Measurements from ENCODE around the gene C2orf76.
A peak's percentile ranks its signal among the peaks of the same experiment; 100 is the strongest.

C2orf76 gene

GRCh38 chr2:119257198-119257597, 109.4 kb downstream of the C2orf76 start:
- Histone ChIP-seq H3K4me3 (ENCODE audit: low read depth, low read length) (no peak overlapping the region), H3K27ac (peak overlapping the region; percentile 86), H3K9me3 (ENCODE audit: severe bottlenecking) (no peaks in the 10 kb centered on the region), H3K36me3 (no peaks in the 10 kb centered on the region; the same call in 1 of the 2 replicates), H3K27me3 (ENCODE audit: insufficient read depth, low read depth, severe bottlenecking) (no peaks in the 10 kb centered on the region)
- TF ChIP-seq CTCF (IDR thresholded peaks at IDR 0.05; ENCODE audit: low read depth, low read length): no peak
- no peak for DNase-seq

GRCh38 chr2:119256582-119256921, 110.1 kb downstream of the C2orf76 start:
- H3K4me3 ChIP-seq (ENCODE audit: low read depth, low read length): peak overlapping the region; percentile 23
- no peak for TF ChIP-seq CTCF (IDR thresholded peaks at IDR 0.05; ENCODE audit: low read depth, low read length)
- no peaks in the 10 kb centered on the region for H3K27me3 ChIP-seq (ENCODE audit: insufficient read depth, low read depth, severe bottlenecking)
- no peaks in the 10 kb centered on the region for H3K9me3 ChIP-seq (ENCODE audit: severe bottlenecking)
- no peak for DNase-seq
- H3K27ac ChIP-seq: peak overlapping the region; percentile 86
- H3K36me3 ChIP-seq: no peaks in the 10 kb centered on the region; the same call in 1 of the 2 replicates

GRCh38 chr2:119255760-119256581, 110.7 kb downstream of the C2orf76 start:
- Histone ChIP-seq H3K9me3 (ENCODE audit: severe bottlenecking) (no peaks in the 10 kb centered on the region), H3K27ac (peak overlapping the region; percentile 86), H3K27me3 (ENCODE audit: insufficient read depth, low read depth, severe bottlenecking) (no peaks in the 10 kb centered on the region), H3K36me3 (peaks cover 3% of the 10 kb centered on the region), H3K4me3 (ENCODE audit: low read depth, low read length) (peak overlapping the region; percentile 23)
- DNase-seq: peak; percentile 80
- no peak for TF ChIP-seq CTCF (IDR thresholded peaks at IDR 0.05; ENCODE audit: low read depth, low read length)

GRCh38 chr2:119254601-119255080, 112.0 kb downstream of the C2orf76 start:
- no peak for TF ChIP-seq CTCF (IDR thresholded peaks at IDR 0.05; ENCODE audit: low read depth, low read length)
- Histone ChIP-seq H3K4me3 (ENCODE audit: low read depth, low read length) (no peak overlapping the region), H3K9me3 (ENCODE audit: severe bottlenecking) (no peaks in the 10 kb centered on the region), H3K27me3 (ENCODE audit: insufficient read depth, low read depth, severe bottlenecking) (no peaks in the 10 kb centered on the region), H3K36me3 (peaks cover 12% of the 10 kb centered on the region), H3K27ac (no peak overlapping the region)
- DNase-seq: no peak

GRCh38 chr2:119253760-119254600, 112.7 kb downstream of the C2orf76 start:
- Histone ChIP-seq H3K27ac (no peak overlapping the region), H3K27me3 (ENCODE audit: insufficient read depth, low read depth, severe bottlenecking) (no peaks in the 10 kb centered on the region), H3K4me3 (ENCODE audit: low read depth, low read length) (no peak overlapping the region), H3K36me3 (peaks cover 12% of the 10 kb centered on the region), H3K9me3 (ENCODE audit: severe bottlenecking) (no peaks in the 10 kb centered on the region)
- TF ChIP-seq CTCF (IDR thresholded peaks at IDR 0.05; ENCODE audit: low read depth, low read length): no peak
- DNase-seq: no peak
